SK-N-SH (cell line): ENCODE results near the gene RUNDC1. TPM values are rescaled to one million over a fixed set of nuclear protein-coding genes. Genes with fewer than 3 reads are reported as not detected.

Experiments
- CTCF ChIA-PET: fragments of 300-600, 350-600 bp; formaldehyde crosslinking; extraction: SDS; loops from one replicate; lab custom pipeline; 2021; lab: Yijun Ruan, JAX
- POLR2A ChIA-PET: fragments of 350-600 bp; sonication (Branson Sonifier 250); formaldehyde crosslinking; extraction: SDS; loops from one replicate; lab custom pipeline; 2020; ENCODE audit warnings: antibody characterized with exemption, inconsistent platforms; lab: Yijun Ruan, JAX
- DNase-seq: peaks from one replicate; pipeline ENCODE4 v3.0.0; 2012
- H2AFZ ChIP-seq: fragments of 200-600 bp; sonication (generic); 2 replicates; pipeline ENCODE4 v1.8.1; 2016; ENCODE audit warnings: antibody characterized with exemption, mild to moderate bottlenecking, low read depth
- H3F3A ChIP-seq: fragments of 200-600 bp; sonication (generic); replicated peaks from 2 replicates; pipeline ENCODE3; 2016; ENCODE audit warnings: antibody characterized with exemption, mild to moderate bottlenecking; ENCODE audit not compliant: insufficient read depth
- H3K27ac ChIP-seq, 2 experiments: fragments of 200-500 bp in 1 of 2; fragments of 200-600 bp in 1 of 2; sonication (Bioruptor generic) in 1 of 2; sonication (generic), shearing (Covaris generic) in 1 of 2; 2 replicates each; pipeline versions ENCODE4 v1.5.1 to v1.6.1; 2014 to 2016; ENCODE audit warnings: low read depth in 2 of 2, inconsistent platforms in 1 of 2, low read length in 1 of 2, mild to moderate bottlenecking in 1 of 2, mixed read lengths in 1 of 2
- H3K27me3 ChIP-seq: fragments of 200-600 bp; sonication (generic), shearing (Covaris generic); 2 replicates; pipeline ENCODE4 v1.6.1; 2016; ENCODE audit warnings: mixed run types; ENCODE audit not compliant: insufficient read depth
- H3K36me3 ChIP-seq, 2 experiments: fragments of 200-500 bp in 1 of 2; fragments of 200-600 bp in 1 of 2; sonication (Bioruptor generic) in 1 of 2; sonication (generic) in 1 of 2; replicated peaks in 1 of 2; 2 replicates each; pipeline versions ENCODE3 to v1.5.1; 2014 to 2016; ENCODE audit warnings: low read length in 1 of 2, mild to moderate bottlenecking in 1 of 2; ENCODE audit not compliant: insufficient read depth in 2 of 2, control insufficient read depth in 1 of 2
- H3K4me1 ChIP-seq, 2 experiments: fragments of 200-500 bp in 1 of 2; fragments of 200-600 bp in 1 of 2; sonication (Bioruptor generic) in 1 of 2; sonication (generic), shearing (Covaris generic) in 1 of 2; 2 replicates each; pipeline versions ENCODE4 v1.5.1 to v1.6.1; 2014 to 2016; ENCODE audit warnings: low read depth in 1 of 2, low read length in 1 of 2, mixed run types in 1 of 2; ENCODE audit not compliant: insufficient read depth in 2 of 2, control insufficient read depth in 1 of 2
- H3K4me2 ChIP-seq: fragments of 200-600 bp; sonication (generic), shearing (Covaris generic); 2 replicates; pipeline ENCODE4 v1.6.1; 2017; ENCODE audit warnings: mixed run types
- H3K4me3 ChIP-seq, 2 experiments: fragments of 200-500 bp in 1 of 2; fragments of 200-600 bp in 1 of 2; sonication (Bioruptor generic) in 1 of 2; sonication (generic), shearing (Covaris generic) in 1 of 2; 2 replicates each; pipeline versions ENCODE4 v1.5.1 to v1.8.1; 2014 to 2016; ENCODE audit warnings: low read depth in 2 of 2, inconsistent platforms in 1 of 2, low read length in 1 of 2, mild to moderate bottlenecking in 1 of 2, mixed read lengths in 1 of 2, moderate library complexity in 1 of 2
- H3K79me2 ChIP-seq: fragments of 200-600 bp; sonication (generic); 2 replicates; pipeline ENCODE4 v1.8.1; 2017; ENCODE audit warnings: mild to moderate bottlenecking; ENCODE audit not compliant: insufficient read depth
- H3K9ac ChIP-seq: fragments of 200-600 bp; sonication (generic); 2 replicates; pipeline ENCODE4 v1.6.1; 2017; ENCODE audit warnings: mixed run types
- H3K9me2 ChIP-seq: fragments of 200-600 bp; sonication (generic); 2 replicates; pipeline ENCODE4 v1.6.1; 2017; ENCODE audit warnings: mixed run types
- H3K9me3 ChIP-seq: fragments of 200-600 bp; sonication (generic); 2 replicates; pipeline ENCODE4 v1.6.1; 2017; ENCODE audit warnings: mixed run types, mild to moderate bottlenecking, moderate library complexity
- H4K20me1 ChIP-seq: fragments of 200-600 bp; sonication (generic); 2 replicates; pipeline ENCODE4 v1.6.1; 2017; ENCODE audit warnings: mild to moderate bottlenecking, mixed run types; ENCODE audit not compliant: insufficient read depth
- FOXJ3 ChIP-seq: sonication (generic); formaldehyde crosslinking; IDR thresholded peaks from 2 replicates; pipeline ENCODE4 v1.5.1; 2020; ENCODE audit warnings: mild to moderate bottlenecking, missing genetic modification reagents
- MEF2A ChIP-seq: IDR thresholded peaks from 2 replicates; pipeline ENCODE4 v1.4.0; 2012; ENCODE audit warnings: low read depth, borderline replicate concordance
- MXI1 ChIP-seq: IDR thresholded peaks from 2 replicates; pipeline ENCODE4 v1.6.1; 2012; ENCODE audit warnings: mild to moderate bottlenecking, low read depth, low read length, improper control_type of control experiment
- NRF1 ChIP-seq: IDR thresholded peaks from 2 replicates; pipeline ENCODE4 v1.6.1; 2012; ENCODE audit warnings: low read depth, mild to moderate bottlenecking, low read length
- PBX3 ChIP-seq: IDR thresholded peaks from 2 replicates; pipeline ENCODE4; 2012
- REST ChIP-seq: IDR thresholded peaks from 2 replicates; pipeline ENCODE4 v1.6.1; 2012; ENCODE audit warnings: mild to moderate bottlenecking, low read depth, low read length, moderate library complexity
- RXRA ChIP-seq: IDR thresholded peaks from 2 replicates; pipeline ENCODE4 v1.4.0; 2012; ENCODE audit warnings: low read depth, mild to moderate bottlenecking, borderline replicate concordance
- SMC3 ChIP-seq: IDR thresholded peaks from 2 replicates; pipeline ENCODE4 v1.6.1; 2012; ENCODE audit warnings: low read depth, low read length, improper control_type of control experiment
- USF2 ChIP-seq: fragments of 150-350 bp; IDR thresholded peaks from 2 replicates; pipeline ENCODE4 v1.6.1; 2017; ENCODE audit warnings: antibody characterized with exemption, low read length, low read depth, borderline replicate concordance
- WGBS: methylation state at CpG from one replicate; pipeline ENCODE4 v1.1.6; 2017; ENCODE audit warnings: low lambda C conversion rate; 5-methylcytosine and 5-hydroxymethylcytosine counted together
- polyA plus RNA-seq, 3 experiments: library from polyadenylated mRNA; depleted of rRNA; stranded (reverse); fragments of >200 nt; gene quantifications; 2 replicates each; pipeline ENCODE4 v1.2.3, GENCODE V29; 2012

Gene RUNDC1
- polyA plus RNA-seq, 1 of the 3 experiments (the other 2 are of a cell fraction): 9.0 TPM

GRCh38 chr17:43018932-43019331, 38.6 kb downstream of the RUNDC1 start:
- Histone ChIP-seq H2AFZ (no peak overlapping the region), H3K9me2 (no peaks in the 10 kb centered on the region), H4K20me1 (0 out of 2 replicates have a peak, but pooled peaks cover 6% of the 10 kb centered on the region), H3K4me3 (no peak overlapping the region), H3K79me2 (peaks cover 31% of the 10 kb centered on the region), H3K27ac (peak overlapping the region in 1 of 2 experiments; percentile 85; a peak in 2 of 4 replicates), H3K36me3 (peaks cover 15 to 28% of the 10 kb centered on the region in 2 experiments), H3K27me3 (no peaks in the 10 kb centered on the region), H3K4me1 (peaks cover 0 to 26% of the 10 kb centered on the region in 2 experiments; a peak in 2 of 4 replicates), H3F3A (no peaks in the 10 kb centered on the region), H3K9me3 (no peaks in the 10 kb centered on the region), H3K9ac (no peak overlapping the region), H3K4me2 (no peak overlapping the region)
- TF ChIP-seq FOXJ3 (no peak), RXRA (no peak), MEF2A (no peak), REST (no peak), PBX3 (no peak), USF2 (no peak), NRF1 (no peak), MXI1 (no peak)
- DNase-seq: no peak
- ChIA-PET POLR2A (interaction anchor here (1.5 kb wide), 1 partner anchor 21 kb away, joined by 7 read pairs; the partner anchor contains the start of gene RPL27), CTCF (interaction anchor here (2.4 kb wide), 1 partner anchor 20 kb away, joined by 9 read pairs; the partner anchor contains the start of gene RPL27)
- 91% methylated on average over 4 of the region's 4 CpGs for WGBS

GRCh38 chr17:43019418-43019817, 39.1 kb downstream of the RUNDC1 start:
- no peak overlapping the region for H3K9ac ChIP-seq
- CTCF ChIA-PET: interaction anchor here (2.4 kb wide), 1 partner anchor 21 kb away, joined by 9 read pairs; the partner anchor contains the start of gene RPL27
- H3K27me3 ChIP-seq: no peaks in the 10 kb centered on the region
- peak overlapping the region in 1 of 2 experiments; percentile 20; a peak in 1 of 4 replicates for H3K27ac ChIP-seq
- H3K4me1 ChIP-seq: peaks cover 0 to 26% of the 10 kb centered on the region in 2 experiments; a peak in 2 of 4 replicates
- peaks cover 31% of the 10 kb centered on the region for H3K79me2 ChIP-seq
- H3K9me3 ChIP-seq: no peaks in the 10 kb centered on the region
- no peaks in the 10 kb centered on the region for H3K9me2 ChIP-seq
- H3K4me3 ChIP-seq: no peak overlapping the region
- POLR2A ChIA-PET: interaction anchor here (1.5 kb wide), 1 partner anchor 21 kb away, joined by 7 read pairs; the partner anchor contains the start of gene RPL27
- 76% methylated on average over 7 of the region's 7 CpGs for WGBS
- TF ChIP-seq SMC3: no peak
- no peak for TF ChIP-seq MEF2A
- H3K4me2 ChIP-seq: peak overlapping the region; percentile 98; the same call in 1 of the 2 replicates
- H2AFZ ChIP-seq: no peak overlapping the region
- no peak for DNase-seq
- H4K20me1 ChIP-seq: 0 out of 2 replicates have a peak, but pooled peaks cover 6% of the 10 kb centered on the region
- H3K36me3 ChIP-seq: peaks cover 15 to 26% of the 10 kb centered on the region in 2 experiments
- peaks cover 2% of the 10 kb centered on the region for H3F3A ChIP-seq
